Esophagus squamous epithelium (tissue), 5 donors: ENCODE data around the gene RNASE3. TPM values are rescaled to one million over a fixed set of nuclear protein-coding genes. Genes with fewer than 3 reads are reported as not detected.
"Not testable (repeated sequence)": the region's sequence is repeated elsewhere in the genome, so short reads cannot be mapped to it uniquely, and the experiment has no call there.

Experiments
- DNase-seq: peaks from one replicate; lab custom pipeline; 2025; lab: John Stamatoyannopoulos, UW
- H3K27ac ChIP-seq, 4 donors: fragments of 200-600 bp; sonication (generic); one replicate each; pipeline ENCODE4 v1.5.1; 2016 to 2019; ENCODE audit warnings: mild to moderate bottlenecking in 1 of 4
- H3K27me3 ChIP-seq, 4 donors: fragments of 200-600 bp; sonication (generic); 1 replicate in 3 of 4; 2 replicates in 1 of 4; pipeline versions ENCODE4 v1.5.1 to v1.6.0; 2017 to 2021; ENCODE audit warnings: antibody characterized with exemption in 1 of 4
- H3K36me3 ChIP-seq, 3 donors: fragments of 200-600 bp; sonication (generic); one replicate each; pipeline ENCODE4 v1.5.1; 2016 to 2019
- H3K4me1 ChIP-seq, 3 donors: fragments of 200-600 bp; sonication (generic); one replicate each; pipeline ENCODE4 v1.5.1; 2017 to 2019
- H3K4me3 ChIP-seq, 4 donors: fragments of 200-600 bp; sonication (generic); 1 replicate in 3 of 4; 2 replicates in 1 of 4; pipeline ENCODE4 v1.5.1; 2016 to 2019; ENCODE audit warnings: mild to moderate bottlenecking in 2 of 4, moderate library complexity in 1 of 4
- H3K9me3 ChIP-seq, 3 donors: fragments of 200-600 bp; sonication (generic); one replicate each; pipeline ENCODE4 v1.5.1; 2016 to 2019
- CTCF ChIP-seq, 6 experiments: fragments of 450-650 bp in 4 of 6; fragments of 200-600 bp in 2 of 6; sonication (generic) in 2 of 6; IDR thresholded peaks; one replicate each; pipeline ENCODE4 v1.5.1; 2016 to 2019; ENCODE audit warnings: antibody characterized with exemption in 6 of 6, mild to moderate bottlenecking in 4 of 6, moderate library complexity in 4 of 6
- POLR2A ChIP-seq, 4 donors: fragments of 450-650 bp; IDR thresholded peaks; one replicate each; pipeline ENCODE4 v1.6.1; 2017; ENCODE audit warnings: antibody characterized with exemption in 4 of 4, mild to moderate bottlenecking in 4 of 4, moderate library complexity in 3 of 4
- WGBS, 2 donors: methylation state at CpG; one replicate each; pipeline ENCODE4 v1.1.5; 2018; 5-methylcytosine and 5-hydroxymethylcytosine counted together
- intact Hi-C: fragments of 100-400 bp; cut with DNase I; formaldehyde crosslinking; loops from one replicate; pipeline ENCODE4 v1.15.0; 2022
- total RNA-seq, 4 donors: library from RNA; depleted of rRNA; stranded (reverse); fragments of >200 nt; gene quantifications; one replicate each; pipeline ENCODE4 v1.1.0, GENCODE V29; 2016
- donor health status: DM: yes; HTN: yes; CAD: no.

Gene RNASE3
- total RNA-seq = not detected

GRCh38 chr14:20891126-20891825, at the start of gene RNASE3:
Gene RNASE3 (plus strand): TSS chr14:20891385. CDS start chr14:20891687, 302 bp downstream.
- H3K9me3 ChIP-seq, H3K27me3 ChIP-seq, H3K4me3 ChIP-seq, H3K27ac ChIP-seq, H3K4me1 ChIP-seq, H3K36me3 ChIP-seq, intact Hi-C loops, DNase-seq: not testable (repeated sequence)
- 59 to 63% methylated on average over 10 to 11 of the region's 11 CpGs for WGBS, 2 donors

- Histone ChIP-seq H3K27ac (no peak overlapping the region), H3K4me3 (no peak overlapping the region), H3K27me3 (peaks cover 0 to 10% (median 0%) of the 10 kb centered on the region in 4 donors), H3K9me3 (no peaks in the 10 kb centered on the region), H3K4me1 (no peaks in the 10 kb centered on the region), H3K36me3 (no peaks in the 10 kb centered on the region)
- DNase-seq = no peak
- no peak for TF ChIP-seq CTCF (IDR thresholded peaks at IDR 0.05)
- TF ChIP-seq POLR2A (IDR thresholded peaks at IDR 0.05) = no peak
- WGBS, 2 donors = 78 to 84% methylated on average over 6 of the region's 6 CpGs
- intact Hi-C loops = no loop called here
Observed at GRCh38 chr14:20846560-20846959, 44.6 kb upstream of the RNASE3 start.

GRCh38 chr14:20848316-20848954, 42.8 kb upstream of the RNASE3 start:
- DNase-seq = no peak
- intact Hi-C loops = no loop called here
- 26 to 76% methylated on average over 6 to 9 of the region's 9 CpGs for WGBS, 2 donors
- Histone ChIP-seq H3K4me3 (no peak overlapping the region), H3K27me3 (peaks cover 0 to 10% (median 0%) of the 10 kb centered on the region in 4 donors), H3K36me3 (no peaks in the 10 kb centered on the region), H3K27ac (no peak overlapping the region), H3K4me1 (no peaks in the 10 kb centered on the region), H3K9me3 (no peaks in the 10 kb centered on the region)
- no peak for TF ChIP-seq POLR2A (IDR thresholded peaks at IDR 0.05)
- no peak for TF ChIP-seq CTCF (IDR thresholded peaks at IDR 0.05)

GRCh38 chr14:20848955-20849570, 42.1 kb upstream of the RNASE3 start:
- TF ChIP-seq CTCF (IDR thresholded peaks at IDR 0.05) = no peak
- TF ChIP-seq POLR2A (IDR thresholded peaks at IDR 0.05) = no peak
- no peak overlapping the region for H3K27ac ChIP-seq
- H3K27me3 ChIP-seq = peaks cover 0 to 10% (median 0%) of the 10 kb centered on the region in 4 donors
- no peaks in the 10 kb centered on the region for H3K4me1 ChIP-seq
- WGBS, 2 donors = 22 to 46% methylated on average over 3 of the region's 4 CpGs
- intact Hi-C loops = no loop called here
- H3K4me3 ChIP-seq = no peak overlapping the region
- H3K9me3 ChIP-seq = no peaks in the 10 kb centered on the region
- no peaks in the 10 kb centered on the region for H3K36me3 ChIP-seq
- no peak for DNase-seq

GRCh38 chr14:20853042-20853441, 38.1 kb upstream of the RNASE3 start:
- intact Hi-C loops = no loop called here
- 48 to 52% methylated on average over 4 of the region's 4 CpGs for WGBS, 2 donors

More at GRCh38 chr14:20853042-20853441, 38.1 kb upstream of the RNASE3 start:
- no peak overlapping the region for H3K27ac ChIP-seq
- no peak overlapping the region for H3K4me3 ChIP-seq
- TF ChIP-seq POLR2A (IDR thresholded peaks at IDR 0.05) (no peak), CTCF (IDR thresholded peaks at IDR 0.05) (no peak)
- H3K4me1 ChIP-seq = peaks cover 0 to 10% (median 0%) of the 10 kb centered on the region in 3 donors
- H3K27me3 ChIP-seq = peaks cover 0 to 12% (median 0%) of the 10 kb centered on the region in 4 donors
- no peaks in the 10 kb centered on the region for H3K9me3 ChIP-seq
- no peak for DNase-seq
- H3K36me3 ChIP-seq = no peaks in the 10 kb centered on the region
